HepG2 (cell line): ENCODE data around the gene SYNGR2. TPM values are rescaled to one million over a fixed set of nuclear protein-coding genes. Genes with fewer than 3 reads are reported as not detected.

ENCODE experiments used
- AGO1 ChIP-seq: fragments of 200-400 bp; formaldehyde crosslinking; IDR thresholded peaks from 2 replicates; pipeline ENCODE4 v1.6.1; 2017; ENCODE audit warnings: mild to moderate bottlenecking, low read depth, low read length, moderate library complexity; ENCODE audit not compliant: poor library complexity, severe bottlenecking
- GZF1 ChIP-seq: sonication (generic); formaldehyde crosslinking; IDR thresholded peaks from 2 replicates; pipeline ENCODE4 v1.5.1; 2020; ENCODE audit warnings: mild to moderate bottlenecking, missing genetic modification reagents
- IRX3 ChIP-seq: sonication (generic); formaldehyde crosslinking; IDR thresholded peaks from 2 replicates; pipeline ENCODE4 v1.8.1; 2023; ENCODE audit warnings: mild to moderate bottlenecking, low read depth, missing genetic modification reagents, borderline replicate concordance
- KLF15 ChIP-seq: sonication (generic); formaldehyde crosslinking; IDR thresholded peaks from 2 replicates; pipeline ENCODE4 v1.8.1; 2023; ENCODE audit warnings: borderline replicate concordance, mild to moderate bottlenecking, inconsistent platforms, missing genetic modification reagents, mixed read lengths
- MED8 ChIP-seq: sonication (generic); formaldehyde crosslinking; IDR thresholded peaks from 2 replicates; pipeline ENCODE4 v1.8.1; 2023; ENCODE audit warnings: mild to moderate bottlenecking, missing genetic modification reagents; ENCODE audit not compliant: insufficient replicate concordance
- PLRG1 ChIP-seq: fragments of 450-650 bp; conservative IDR thresholded peaks from 2 replicates; pipeline ENCODE4 v1.6.1; 2016
- ZBTB7B ChIP-seq: sonication (generic); formaldehyde crosslinking; IDR thresholded peaks from 2 replicates; pipeline ENCODE4 v1.4.0; 2020; ENCODE audit warnings: missing genetic modification reagents
- ZNF326 ChIP-seq: sonication (generic); formaldehyde crosslinking; IDR thresholded peaks from 2 replicates; pipeline ENCODE4 v1.4.0; 2020; ENCODE audit warnings: missing genetic modification reagents, borderline replicate concordance
- ZNF496 ChIP-seq: sonication (generic); formaldehyde crosslinking; IDR thresholded peaks from 2 replicates; pipeline ENCODE4 v1.8.1; 2023; ENCODE audit warnings: mild to moderate bottlenecking, moderate library complexity, missing genetic modification reagents; ENCODE audit not compliant: insufficient replicate concordance
- ZNF703 ChIP-seq: sonication (generic); formaldehyde crosslinking; IDR thresholded peaks from 2 replicates; pipeline ENCODE4 v1.5.1; 2020; ENCODE audit warnings: missing genetic modification reagents, mild to moderate bottlenecking, moderate library complexity, borderline replicate concordance
- ZNF772 ChIP-seq: sonication (generic); formaldehyde crosslinking; IDR thresholded peaks from 2 replicates; pipeline ENCODE4 v1.5.0; 2020; ENCODE audit warnings: mild to moderate bottlenecking, missing genetic modification reagents
- ZSCAN29 ChIP-seq: sonication (generic); formaldehyde crosslinking; conservative IDR thresholded peaks from 2 replicates; pipeline ENCODE4 v1.4.0; 2020; ENCODE audit warnings: mild to moderate bottlenecking, missing genetic modification reagents
- polyA plus RNA-seq, 8 experiments: library from polyadenylated mRNA; depleted of rRNA in 3 of 8; stranded (reverse) in 7 of 8; unstranded in 1 of 8; fragments of >200 nt; fragmentation: Illumina TruSeq in 4 of 8; extraction: Trizol in 4 of 8; gene quantifications; 2 replicates each; pipeline versions ENCODE4 v1.2.1 to v1.2.3, GENCODE V29; 2011 to 2016; ENCODE audit warnings: low read depth in 4 of 8, missing spikeins in 1 of 8, mixed read lengths in 1 of 8; ENCODE audit not compliant: insufficient read depth in 1 of 8
- total RNA-seq, 5 experiments: library from RNA; depleted of rRNA; stranded (reverse); fragments of >200 nt; fragmentation: Illumina TruSeq; extraction: Trizol; gene quantifications; 2 replicates each; pipeline ENCODE4 v1.2.3, GENCODE V29; 2016; ENCODE audit warnings: low read depth in 1 of 5
- TF ChIP-seq, protein P1 (sequence below): sonication (generic); formaldehyde crosslinking; IDR thresholded peaks from 2 replicates; pipeline ENCODE4 v1.5.1; 2020; ENCODE audit warnings: missing genetic modification reagents, mild to moderate bottlenecking, borderline replicate concordance
- TF ChIP-seq, protein P2 (sequence below): sonication (generic); formaldehyde crosslinking; IDR thresholded peaks from 2 replicates; pipeline ENCODE4 v1.4.0; 2020; ENCODE audit warnings: mild to moderate bottlenecking, missing genetic modification reagents
- TF ChIP-seq, protein P3 (sequence below): sonication (generic); formaldehyde crosslinking; IDR thresholded peaks from 2 replicates; pipeline ENCODE4 v1.4.0; 2020; ENCODE audit warnings: missing genetic modification reagents
- TF ChIP-seq, protein P4 (sequence below): IDR thresholded peaks from 2 replicates; pipeline ENCODE4 v1.6.1; 2016; ENCODE audit warnings: missing compliant biosample characterization, missing genetic modification reagents, borderline replicate concordance

SYNGR2 gene
- total and polyA plus RNA-seq, 2 of the 13 experiments (the other 11 are each of a cell fraction or from before 2014, with no cell fraction given), result 46.7 to 170 TPM

DNA sequence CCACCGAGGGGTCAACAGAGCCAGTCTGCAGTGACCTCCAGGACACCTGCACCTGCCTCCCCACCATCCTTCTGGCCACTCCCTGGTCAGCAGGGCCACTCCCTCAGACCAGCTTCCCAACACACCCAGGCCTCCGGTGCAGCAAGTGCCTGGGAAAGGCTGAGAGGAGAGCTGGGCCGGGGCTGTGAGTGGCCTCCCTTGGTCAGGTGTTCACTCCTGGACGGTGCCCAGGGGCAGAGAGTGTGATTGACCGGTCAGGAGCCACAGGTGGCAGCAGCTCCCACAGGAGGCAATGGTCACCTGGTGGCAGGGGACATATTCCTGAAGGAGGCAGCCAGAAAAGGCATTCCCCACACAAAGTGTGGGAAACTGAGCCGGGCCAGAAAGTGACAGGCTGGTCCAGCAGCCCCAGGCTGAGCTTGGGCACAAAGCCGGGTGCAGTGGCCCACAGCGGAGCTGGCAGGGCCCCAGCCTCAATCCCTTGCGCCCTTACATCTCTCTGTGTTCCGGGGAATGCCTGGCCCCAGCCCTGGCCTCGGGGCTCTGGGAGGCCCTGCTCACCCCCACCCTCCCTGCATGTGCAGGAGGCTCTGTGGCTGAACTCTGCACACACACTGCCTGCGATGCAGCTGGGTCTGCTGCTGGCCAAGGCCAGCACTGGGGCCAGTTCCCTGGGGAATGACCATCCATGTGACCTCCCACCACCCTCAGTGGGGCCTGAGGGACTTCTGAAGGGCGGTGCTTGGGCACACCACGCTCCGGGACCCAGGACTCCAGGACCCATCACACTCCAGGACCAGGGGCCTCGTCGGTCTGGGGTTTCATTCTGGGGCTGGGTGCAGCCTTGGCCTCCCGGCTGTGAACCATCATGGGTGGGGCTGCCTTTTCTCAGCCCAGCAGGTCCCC is 23.4 kb upstream of the SYNGR2 start (continued):
- TF ChIP-seq AGO1, result no peak
- no peak for TF ChIP-seq PLRG1
- TF ChIP-seq, protein P1, sequence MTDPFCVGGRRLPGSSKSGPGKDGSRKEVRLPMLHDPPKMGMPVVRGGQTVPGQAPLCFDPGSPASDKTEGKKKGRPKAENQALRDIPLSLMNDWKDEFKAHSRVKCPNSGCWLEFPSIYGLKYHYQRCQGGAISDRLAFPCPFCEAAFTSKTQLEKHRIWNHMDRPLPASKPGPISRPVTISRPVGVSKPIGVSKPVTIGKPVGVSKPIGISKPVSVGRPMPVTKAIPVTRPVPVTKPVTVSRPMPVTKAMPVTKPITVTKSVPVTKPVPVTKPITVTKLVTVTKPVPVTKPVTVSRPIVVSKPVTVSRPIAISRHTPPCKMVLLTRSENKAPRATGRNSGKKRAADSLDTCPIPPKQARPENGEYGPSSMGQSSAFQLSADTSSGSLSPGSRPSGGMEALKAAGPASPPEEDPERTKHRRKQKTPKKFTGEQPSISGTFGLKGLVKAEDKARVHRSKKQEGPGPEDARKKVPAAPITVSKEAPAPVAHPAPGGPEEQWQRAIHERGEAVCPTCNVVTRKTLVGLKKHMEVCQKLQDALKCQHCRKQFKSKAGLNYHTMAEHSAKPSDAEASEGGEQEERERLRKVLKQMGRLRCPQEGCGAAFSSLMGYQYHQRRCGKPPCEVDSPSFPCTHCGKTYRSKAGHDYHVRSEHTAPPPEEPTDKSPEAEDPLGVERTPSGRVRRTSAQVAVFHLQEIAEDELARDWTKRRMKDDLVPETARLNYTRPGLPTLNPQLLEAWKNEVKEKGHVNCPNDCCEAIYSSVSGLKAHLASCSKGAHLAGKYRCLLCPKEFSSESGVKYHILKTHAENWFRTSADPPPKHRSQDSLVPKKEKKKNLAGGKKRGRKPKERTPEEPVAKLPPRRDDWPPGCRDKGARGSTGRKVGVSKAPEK, result 0 out of 2 replicates have a peak, but pooled peaks have one; percentile 22
- TF ChIP-seq, protein P2, sequence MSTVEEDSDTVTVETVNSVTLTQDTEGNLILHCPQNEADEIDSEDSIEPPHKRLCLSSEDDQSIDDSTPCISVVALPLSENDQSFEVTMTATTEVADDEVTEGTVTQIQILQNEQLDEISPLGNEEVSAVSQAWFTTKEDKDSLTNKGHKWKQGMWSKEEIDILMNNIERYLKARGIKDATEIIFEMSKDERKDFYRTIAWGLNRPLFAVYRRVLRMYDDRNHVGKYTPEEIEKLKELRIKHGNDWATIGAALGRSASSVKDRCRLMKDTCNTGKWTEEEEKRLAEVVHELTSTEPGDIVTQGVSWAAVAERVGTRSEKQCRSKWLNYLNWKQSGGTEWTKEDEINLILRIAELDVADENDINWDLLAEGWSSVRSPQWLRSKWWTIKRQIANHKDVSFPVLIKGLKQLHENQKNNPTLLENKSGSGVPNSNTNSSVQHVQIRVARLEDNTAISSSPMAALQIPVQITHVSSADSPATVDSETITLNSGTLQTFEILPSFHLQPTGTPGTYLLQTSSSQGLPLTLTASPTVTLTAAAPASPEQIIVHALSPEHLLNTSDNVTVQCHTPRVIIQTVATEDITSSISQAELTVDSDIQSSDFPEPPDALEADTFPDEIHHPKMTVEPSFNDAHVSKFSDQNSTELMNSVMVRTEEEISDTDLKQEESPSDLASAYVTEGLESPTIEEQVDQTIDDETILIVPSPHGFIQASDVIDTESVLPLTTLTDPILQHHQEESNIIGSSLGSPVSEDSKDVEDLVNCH (CRISPR knock-in tag), result no peak
- no peak for TF ChIP-seq ZSCAN29 (CRISPR knock-in tag)
- 0 out of 2 replicates have a peak, but pooled peaks have one; percentile 85 for TF ChIP-seq KLF15
- TF ChIP-seq ZNF496 (CRISPR knock-in tag), result no peak
- peak; percentile 71; the same call in 1 of the 2 replicates for TF ChIP-seq ZBTB7B (CRISPR knock-in tag)
- TF ChIP-seq MED8, result no peak
- no peak for TF ChIP-seq IRX3
- peak; percentile 75; the same call in 1 of the 2 replicates for TF ChIP-seq GZF1
- TF ChIP-seq, protein P3, sequence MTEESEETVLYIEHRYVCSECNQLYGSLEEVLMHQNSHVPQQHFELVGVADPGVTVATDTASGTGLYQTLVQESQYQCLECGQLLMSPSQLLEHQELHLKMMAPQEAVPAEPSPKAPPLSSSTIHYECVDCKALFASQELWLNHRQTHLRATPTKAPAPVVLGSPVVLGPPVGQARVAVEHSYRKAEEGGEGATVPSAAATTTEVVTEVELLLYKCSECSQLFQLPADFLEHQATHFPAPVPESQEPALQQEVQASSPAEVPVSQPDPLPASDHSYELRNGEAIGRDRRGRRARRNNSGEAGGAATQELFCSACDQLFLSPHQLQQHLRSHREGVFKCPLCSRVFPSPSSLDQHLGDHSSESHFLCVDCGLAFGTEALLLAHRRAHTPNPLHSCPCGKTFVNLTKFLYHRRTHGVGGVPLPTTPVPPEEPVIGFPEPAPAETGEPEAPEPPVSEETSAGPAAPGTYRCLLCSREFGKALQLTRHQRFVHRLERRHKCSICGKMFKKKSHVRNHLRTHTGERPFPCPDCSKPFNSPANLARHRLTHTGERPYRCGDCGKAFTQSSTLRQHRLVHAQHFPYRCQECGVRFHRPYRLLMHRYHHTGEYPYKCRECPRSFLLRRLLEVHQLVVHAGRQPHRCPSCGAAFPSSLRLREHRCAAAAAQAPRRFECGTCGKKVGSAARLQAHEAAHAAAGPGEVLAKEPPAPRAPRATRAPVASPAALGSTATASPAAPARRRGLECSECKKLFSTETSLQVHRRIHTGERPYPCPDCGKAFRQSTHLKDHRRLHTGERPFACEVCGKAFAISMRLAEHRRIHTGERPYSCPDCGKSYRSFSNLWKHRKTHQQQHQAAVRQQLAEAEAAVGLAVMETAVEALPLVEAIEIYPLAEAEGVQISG (CRISPR knock-in tag), result 0 out of 2 replicates have a peak, but pooled peaks have one; percentile 50
- TF ChIP-seq ZNF326, result no peak
- TF ChIP-seq, protein P4, sequence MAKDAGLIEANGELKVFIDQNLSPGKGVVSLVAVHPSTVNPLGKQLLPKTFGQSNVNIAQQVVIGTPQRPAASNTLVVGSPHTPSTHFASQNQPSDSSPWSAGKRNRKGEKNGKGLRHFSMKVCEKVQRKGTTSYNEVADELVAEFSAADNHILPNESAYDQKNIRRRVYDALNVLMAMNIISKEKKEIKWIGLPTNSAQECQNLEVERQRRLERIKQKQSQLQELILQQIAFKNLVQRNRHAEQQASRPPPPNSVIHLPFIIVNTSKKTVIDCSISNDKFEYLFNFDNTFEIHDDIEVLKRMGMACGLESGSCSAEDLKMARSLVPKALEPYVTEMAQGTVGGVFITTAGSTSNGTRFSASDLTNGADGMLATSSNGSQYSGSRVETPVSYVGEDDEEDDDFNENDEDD, result peak; percentile 72; the same call in 1 of the 2 replicates
- TF ChIP-seq ZNF772 (CRISPR knock-in tag), result peak; percentile 93
- no peak for TF ChIP-seq ZNF703
